ENCODE results near the gene LAMA3.

LAMA3 gene

DNA sequence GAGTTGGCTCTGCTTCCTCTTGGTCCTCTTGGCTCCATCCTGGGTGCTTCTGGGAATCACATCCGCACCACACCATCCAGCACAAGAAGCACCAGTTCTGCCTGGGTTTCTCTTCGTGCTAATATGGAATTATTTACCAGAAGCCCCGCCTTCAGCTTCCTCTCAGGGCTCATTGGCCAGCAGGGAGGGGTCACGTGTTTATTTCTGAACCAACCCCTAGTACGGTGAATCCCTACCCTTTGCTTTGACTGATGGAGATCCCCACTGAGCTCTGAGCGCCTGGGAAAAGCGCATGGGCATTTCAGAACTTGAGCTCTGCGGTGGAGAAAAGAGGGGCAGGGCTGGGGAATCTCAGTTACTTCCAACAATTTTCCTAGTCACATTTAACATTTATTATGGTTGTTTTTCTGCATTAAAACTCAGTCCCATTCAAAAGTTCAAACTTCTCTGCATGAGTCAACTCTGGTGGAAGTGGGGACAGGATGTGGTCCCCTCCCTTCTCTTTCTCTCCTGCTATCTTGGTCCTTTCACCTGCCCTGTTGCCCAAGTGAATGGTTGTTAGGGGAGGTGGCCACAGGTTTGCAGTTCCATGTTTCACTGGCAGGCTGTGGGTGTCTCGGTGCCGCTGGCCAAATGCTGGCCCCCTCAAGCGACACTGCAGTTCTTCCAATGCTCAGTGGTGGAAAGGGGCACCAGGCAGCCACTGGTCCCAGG, 248.9 kb downstream of the LAMA3 start:
- no peak for DNase-seq (ENCODE audit: low read depth)

DNA sequence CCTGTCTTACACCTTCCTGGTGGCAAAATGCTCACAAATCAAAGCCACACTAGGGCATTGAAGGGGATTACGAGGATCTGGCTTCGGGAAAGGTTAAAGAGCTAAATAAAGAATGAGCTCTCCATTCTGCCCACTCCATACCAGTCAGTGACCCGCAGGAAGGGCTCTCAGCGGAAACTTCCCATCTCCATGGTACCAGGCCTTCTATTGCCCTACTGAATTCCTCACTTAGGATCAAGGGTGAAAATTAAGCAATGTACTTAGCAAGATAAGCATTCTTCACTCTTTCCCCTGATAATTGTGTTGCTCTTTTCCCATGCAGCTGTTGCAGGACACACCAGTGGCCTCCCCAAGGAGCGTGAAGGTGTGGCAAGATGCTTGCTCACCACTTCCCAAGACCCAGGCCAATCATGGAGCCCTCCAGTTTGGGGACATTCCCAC, 249.7 kb downstream of the LAMA3 start:
- no peak for DNase-seq (ENCODE audit: low read depth)

DNA sequence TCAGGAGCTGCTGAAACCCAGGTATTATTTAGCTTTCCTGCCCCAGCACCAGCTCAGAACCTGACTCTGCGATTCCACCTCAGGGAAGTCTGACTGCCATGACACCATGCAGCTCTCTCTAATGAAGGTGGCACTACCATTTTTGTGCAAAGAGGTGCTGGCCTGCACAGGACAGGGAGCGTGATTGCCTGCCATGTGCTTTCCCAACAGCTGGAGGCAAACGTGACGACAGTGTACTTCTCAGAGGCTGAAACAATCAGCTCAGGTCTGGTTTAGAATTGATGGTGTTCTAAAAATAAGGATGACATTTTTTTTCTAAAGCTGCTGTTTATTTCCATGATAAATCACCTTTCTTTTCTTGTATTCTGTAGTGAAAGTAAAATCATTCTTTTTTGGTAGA, 250.1 kb downstream of the LAMA3 start:
- DNase-seq (ENCODE audit: low read depth) = no peak

DNA sequence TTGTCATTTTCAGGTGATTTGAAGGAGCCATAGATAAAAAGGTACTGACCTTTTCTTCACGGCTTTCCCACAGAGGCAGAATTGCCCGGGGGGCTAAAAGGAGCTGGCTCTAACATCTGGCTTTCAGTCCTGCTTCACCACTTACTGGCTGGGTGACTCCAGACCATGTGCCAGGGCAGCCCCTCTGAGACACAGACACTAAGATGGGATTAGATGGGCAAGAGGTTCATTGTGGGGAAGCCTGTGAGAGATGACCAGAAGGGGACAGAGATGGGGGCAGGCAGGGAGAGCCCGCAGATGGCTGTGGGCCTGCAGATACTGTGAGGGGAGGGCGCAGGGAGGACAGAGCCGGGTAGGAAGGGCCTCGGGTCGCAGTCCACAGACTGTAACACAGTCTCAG, 250.6 kb downstream of the LAMA3 start:
- no peak for DNase-seq (ENCODE audit: low read depth)

DNA sequence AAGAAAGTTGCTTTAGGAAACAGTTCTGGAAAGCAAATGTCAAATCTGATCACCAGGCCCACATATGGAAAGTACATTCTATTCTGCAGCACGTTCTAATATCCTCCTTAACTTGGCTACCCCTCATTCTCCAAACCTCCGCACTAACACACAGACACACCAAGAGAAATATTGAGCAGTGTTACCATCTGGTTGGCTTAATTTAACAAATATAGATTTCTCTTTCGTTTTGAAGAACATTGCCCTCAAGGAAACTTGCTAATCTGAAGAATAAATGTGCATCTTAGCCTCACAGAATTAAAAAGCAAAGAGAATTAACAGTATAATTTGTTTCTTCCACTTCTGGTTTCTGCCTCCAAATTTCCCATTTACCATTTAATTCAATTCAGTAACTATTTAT, 252.5 kb downstream of the LAMA3 start:
- DNase-seq (ENCODE audit: low read depth) = no peak

DNA sequence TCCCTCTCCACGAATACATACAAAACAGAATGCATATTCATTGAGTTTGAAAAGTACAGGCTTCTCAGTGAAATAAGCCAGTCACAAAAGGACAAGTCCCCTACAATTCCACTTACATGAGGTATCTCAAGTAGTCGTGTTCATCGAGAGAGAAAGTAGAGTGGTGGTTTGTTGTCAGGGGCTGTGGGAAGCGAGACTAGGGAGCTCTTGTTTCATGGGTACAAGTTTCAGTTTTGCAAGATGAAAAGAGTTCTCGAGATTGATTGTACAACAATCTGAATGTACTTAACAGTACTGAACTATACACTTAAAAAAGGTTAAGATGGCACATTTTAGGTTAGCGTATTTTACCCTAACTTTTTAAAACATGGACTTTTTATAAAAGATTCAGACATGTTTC, 253.9 kb downstream of the LAMA3 start:
- no peak for DNase-seq (ENCODE audit: low read depth)

DNA sequence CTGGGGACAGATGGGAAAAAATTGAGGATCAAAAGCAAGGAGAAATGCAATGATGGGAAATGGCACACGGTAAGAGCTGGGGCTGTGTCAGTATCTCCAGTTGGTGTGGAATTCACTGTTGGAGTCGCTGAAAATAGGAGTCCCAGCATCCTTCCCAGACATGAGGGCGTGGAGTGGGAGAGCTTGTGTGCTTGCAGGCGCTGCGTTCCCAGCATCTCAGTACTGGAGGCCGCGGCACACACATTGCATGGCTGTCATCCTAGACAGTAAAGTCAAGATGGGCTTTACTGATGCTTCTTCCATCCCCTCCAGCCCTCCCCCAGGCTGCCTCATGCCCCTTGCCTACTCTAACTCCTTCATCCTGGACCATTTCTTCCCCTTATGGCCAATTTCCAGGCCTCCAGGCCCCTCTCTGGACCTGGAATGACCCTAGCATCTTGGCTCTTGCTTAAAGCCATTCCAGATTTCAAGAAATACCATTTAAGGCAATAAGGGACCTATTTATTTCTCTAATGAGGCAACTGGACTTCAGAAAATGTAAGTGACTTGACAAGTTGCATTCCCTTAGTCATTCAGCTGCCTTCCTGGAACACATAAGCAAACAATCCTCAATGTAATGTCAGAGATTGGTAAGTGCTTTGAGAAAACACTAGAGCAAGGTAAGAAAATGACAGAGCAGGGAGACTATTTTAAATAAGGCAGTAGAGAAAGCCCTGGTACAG, 254.8 kb downstream of the LAMA3 start:
- DNase-seq (ENCODE audit: low read depth) = no peak

DNA sequence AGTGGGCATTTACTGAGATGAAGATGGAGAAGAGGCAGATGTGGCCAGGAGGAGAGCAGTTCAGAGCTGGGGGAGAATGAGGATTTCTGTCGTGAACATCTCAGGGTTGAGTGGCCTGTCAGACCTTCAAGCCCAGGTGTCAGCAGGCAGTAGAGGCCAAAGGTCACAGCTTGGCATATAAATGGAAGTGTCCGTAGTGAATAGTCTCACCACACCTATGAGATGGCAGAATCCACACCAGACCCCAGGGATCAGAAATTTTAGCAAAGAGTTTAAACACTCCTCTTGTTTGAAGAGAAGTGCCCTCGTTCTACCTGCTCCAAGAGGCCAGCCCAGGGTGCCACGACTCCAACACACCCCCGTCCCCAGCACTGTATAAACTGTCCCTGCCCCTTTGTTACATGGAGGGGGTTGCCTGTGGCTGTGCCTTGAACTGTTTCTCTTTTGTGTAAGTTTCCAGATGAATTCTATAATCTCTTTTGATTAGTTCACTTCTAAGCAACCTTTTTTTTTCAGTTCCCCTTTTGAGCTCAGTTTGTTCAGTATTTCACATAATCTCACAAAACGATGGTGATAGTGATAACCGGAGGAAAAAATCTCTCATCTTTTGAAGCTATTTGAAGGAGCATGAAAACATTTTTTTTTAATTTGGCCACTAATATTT, 256.3 kb downstream of the LAMA3 start:
- no peak for DNase-seq (ENCODE audit: low read depth)

DNA sequence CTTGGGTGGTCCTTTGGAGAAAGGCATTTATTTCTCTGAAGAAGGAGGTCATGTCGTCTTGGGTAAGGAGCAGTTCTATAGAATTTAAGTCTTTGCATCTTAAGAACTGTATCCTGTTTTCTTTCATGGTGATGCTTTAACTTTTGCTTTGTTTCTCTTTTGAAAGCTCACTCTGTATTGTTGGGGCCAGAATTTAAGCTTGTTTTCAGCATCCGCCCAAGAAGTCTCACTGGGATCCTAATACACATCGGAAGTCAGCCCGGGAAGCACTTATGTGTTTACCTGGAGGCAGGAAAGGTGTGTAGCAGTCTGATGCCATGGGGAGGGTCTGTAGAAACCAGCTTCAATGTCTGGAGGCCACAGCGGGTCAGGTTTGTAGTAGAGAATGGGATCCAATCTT, 260.6 kb downstream of the LAMA3 start:
- no peak for DNase-seq (ENCODE audit: low read depth)

DNA sequence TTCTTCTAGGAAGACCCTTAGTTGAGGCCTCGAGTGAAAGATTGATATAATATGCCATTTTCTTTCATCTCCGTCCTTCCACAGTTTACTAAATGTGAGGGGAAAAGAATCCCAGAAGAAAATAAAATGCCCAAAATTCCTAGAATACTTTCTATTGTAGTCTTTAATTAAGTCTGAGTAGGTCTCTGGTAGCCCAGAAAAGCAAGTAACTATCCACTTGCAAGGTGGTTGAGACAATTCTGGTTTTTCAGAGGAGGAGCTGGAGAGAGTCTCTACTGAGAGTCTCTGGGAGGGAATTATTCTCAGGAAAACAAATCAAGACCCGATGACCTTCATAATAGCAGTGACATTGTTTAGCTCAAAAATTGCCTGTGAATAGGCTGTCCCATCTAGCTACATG, 261.4 kb downstream of the LAMA3 start:
- no peak for DNase-seq (ENCODE audit: low read depth)

DNA sequence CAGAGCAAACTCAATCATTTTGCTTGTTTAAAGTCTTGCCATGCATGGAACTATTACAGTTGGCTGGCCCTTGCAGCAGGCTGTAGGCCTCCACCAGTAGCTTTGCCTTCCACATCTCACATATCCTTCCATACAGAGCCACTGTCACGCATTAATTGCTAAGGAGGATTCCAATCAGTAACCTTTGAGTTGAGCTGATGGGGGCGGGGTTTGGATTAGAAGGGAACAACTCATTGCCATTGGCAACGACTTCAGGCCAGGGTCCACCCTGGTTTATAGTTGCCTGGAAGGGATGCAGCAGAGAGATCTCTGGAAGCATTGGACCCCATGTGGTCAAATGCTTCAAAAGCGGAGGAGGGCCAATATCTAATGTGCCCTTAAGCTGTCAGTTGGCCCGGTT, 262.0 kb downstream of the LAMA3 start:
- no peak for DNase-seq (ENCODE audit: low read depth)

DNA sequence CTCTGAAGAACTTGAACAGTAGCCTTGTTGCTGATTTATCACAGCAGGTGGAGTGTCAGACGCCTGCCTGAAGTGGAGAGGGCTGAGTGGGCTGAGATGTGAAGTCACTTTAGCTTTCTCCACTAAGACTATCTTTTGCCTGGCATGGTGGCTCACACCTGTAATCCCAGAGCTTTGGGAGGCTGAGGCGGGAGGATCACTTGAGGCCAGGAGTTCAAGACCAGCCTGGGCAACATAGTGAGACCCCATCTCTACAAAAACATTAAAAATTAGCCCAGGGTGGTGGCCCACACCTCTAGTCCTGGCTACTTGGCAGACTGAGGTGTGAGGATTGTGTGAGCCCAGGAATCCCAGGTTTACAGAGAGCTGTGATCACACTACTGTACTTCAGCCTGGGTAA, 264.7 kb downstream of the LAMA3 start:
- no peak for DNase-seq (ENCODE audit: low read depth)

DNA sequence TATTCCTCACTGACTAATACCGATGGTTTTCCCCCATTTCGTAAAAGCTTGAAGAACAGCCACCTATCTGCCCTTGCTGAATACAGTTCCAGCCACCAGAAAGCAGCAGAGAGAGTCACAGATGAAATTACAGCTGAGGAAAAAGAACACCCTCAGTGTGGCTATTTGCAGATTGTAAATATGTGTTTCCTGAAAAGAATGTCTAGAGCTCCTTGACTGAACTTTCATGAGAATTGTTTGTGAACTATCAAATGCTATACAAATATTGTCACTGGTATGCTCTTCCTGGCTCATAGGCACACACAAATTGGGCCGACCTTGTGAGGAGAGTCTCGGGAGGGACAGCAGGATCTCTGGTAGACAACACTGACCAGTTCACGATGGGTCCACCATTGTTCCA, 267.2 kb downstream of the LAMA3 start:
- DNase-seq (ENCODE audit: low read depth) = no peak

DNA sequence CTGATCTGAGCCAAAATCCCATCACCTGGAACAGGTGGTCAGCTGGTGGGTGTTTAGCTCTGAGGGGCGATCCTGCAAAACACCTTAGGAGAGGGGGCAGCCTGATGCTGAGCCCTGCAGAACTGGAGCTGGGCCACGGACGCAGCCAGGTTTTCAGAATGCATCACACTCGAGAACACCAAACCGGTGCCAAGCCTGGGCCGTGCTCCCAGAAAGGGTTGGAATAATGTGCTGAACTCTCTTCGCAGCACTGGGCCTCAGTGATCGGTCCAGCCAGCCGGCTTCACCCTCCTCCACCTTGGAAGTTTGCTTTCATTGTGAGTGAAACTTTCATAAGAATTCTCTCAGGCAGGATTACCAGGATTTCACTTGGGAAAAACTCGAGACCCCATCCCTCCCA, 268.8 kb downstream of the LAMA3 start:
- no peak for DNase-seq (ENCODE audit: low read depth)

DNA sequence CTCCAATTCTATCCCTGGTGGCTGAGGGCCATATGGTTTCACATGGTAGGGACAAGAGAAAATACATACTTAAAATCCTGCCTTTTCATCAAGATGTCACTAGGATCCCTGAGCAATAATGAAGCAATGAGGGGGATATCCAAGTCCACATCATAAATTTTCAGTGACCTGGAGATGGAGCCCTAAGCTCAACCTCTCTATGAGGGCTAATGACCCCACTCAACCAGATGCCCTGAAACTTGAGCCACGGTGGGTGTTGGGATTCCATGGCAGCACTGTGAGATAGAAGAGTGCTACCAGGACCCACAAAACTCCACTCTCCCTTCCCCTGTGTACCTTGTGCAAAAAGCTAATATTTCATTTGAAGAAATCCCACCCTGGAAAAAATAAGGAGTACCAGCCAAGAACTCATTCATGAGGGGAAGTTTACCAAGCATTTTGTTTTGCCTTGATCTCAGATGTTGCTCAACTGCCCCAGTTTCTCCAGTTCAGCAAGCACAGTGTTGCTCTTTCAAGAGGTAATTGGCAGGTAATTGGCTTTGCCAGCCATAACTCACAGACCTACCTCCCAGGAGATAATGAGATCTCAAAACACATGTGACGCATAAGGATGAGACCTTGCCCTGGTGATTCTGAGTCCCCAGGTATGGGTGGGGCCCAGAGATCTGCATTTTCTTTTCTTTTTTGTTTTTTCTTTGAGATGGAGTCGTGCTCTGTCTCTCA, 274.4 kb downstream of the LAMA3 start:
- DNase-seq (ENCODE audit: low read depth) = no peak

DNA sequence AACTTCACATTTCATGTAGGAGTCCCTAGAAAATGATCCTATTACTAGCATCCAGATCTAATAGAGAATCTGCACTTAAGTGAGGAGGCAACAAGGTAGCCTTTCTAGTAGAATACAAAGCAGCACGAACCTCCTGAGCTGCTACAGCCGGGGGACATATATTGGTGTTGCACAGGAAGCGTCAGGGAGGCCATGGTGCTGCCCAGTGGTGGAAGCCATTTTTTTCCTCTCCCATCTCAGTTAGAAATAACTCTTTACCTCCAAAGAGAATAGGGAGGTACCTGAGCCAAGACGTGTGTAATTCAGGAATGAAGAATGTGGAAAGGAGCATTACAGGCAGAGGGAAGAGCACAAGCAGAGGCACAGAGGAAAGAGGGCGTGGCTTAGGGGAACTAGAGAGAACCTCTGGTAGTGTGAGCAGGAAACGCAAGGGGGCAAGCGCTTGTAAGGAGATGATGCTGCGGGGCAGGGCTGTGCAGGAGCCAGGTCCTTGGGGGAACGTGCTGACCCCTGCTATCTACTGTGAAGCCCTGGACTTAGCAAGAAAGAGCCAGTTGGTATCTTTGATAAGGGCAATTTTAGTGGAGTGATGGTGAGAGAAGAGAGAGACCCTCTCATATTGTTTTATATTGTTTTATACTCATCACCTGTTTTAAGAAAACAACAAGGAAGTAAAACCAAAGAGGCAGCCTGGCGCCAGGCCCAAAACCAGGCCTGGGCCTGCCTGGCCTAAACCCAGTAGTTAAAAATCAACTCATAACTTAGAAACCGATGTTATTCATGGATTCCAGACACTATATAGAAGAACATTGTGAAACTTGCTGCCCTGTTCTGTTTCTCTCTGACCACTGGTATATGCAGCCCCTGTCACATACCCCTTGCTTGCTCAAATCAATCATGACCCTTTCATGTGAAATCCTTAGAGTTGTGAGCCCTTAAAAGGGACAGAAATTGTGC, 275.3 kb downstream of the LAMA3 start:
- no peak for DNase-seq (ENCODE audit: low read depth)

DNA sequence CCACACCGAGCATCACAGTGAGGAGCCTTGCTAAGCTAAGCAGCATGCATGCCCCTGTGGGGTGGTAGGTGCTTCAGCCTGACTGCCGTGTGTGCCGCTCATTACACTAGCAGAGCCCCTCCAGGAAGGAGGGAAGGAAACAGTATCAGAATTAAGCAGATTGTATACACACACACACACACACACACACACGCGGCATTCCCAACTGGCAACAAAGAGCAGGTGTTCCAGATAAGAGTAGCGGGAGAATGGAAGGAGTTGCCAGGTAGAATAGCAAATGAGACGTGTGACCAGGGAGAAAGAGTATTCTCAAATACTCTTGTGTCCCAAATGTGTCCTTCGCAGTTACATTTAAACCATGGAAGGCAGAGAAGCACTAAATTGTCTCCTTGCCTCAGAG, 277.7 kb downstream of the LAMA3 start:
- no peak for DNase-seq (ENCODE audit: low read depth)

DNA sequence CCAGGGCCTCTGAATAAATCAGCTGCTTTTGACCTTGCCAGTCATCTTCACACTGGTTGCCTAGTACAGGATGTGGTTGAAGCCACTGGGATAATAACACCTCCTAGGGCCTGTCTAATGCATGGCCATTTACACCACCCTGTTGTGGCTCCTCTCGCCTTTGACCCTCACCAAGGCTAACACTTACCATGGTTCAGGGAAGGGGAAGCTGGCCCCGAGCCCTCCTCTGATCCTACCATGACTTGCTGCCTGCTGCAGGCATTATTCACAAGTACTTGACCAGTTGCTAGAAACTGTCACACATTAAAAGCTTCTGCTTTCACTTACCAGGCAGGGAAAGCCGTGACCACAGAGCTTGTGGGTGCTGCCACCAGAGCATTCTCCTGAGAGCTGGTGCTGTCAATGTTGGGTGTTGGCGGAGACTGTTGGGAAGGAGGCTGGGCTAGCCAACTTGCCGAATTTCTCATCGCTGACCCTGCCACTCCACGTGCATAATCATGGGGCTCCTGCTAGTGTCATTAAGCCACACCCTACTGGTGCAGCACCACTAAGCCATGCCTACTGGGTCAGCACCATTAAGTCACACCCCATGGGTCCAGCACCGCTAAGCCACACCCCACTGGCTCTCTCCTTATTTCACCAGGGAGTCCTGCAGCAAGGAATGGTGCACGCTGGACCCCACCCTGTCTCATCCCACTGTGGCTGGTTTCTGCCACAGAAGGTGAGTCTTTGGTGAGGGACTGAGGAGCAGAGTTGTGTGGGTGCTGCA, 278.3 kb downstream of the LAMA3 start:
- DNase-seq (ENCODE audit: low read depth) = no peak

DNA sequence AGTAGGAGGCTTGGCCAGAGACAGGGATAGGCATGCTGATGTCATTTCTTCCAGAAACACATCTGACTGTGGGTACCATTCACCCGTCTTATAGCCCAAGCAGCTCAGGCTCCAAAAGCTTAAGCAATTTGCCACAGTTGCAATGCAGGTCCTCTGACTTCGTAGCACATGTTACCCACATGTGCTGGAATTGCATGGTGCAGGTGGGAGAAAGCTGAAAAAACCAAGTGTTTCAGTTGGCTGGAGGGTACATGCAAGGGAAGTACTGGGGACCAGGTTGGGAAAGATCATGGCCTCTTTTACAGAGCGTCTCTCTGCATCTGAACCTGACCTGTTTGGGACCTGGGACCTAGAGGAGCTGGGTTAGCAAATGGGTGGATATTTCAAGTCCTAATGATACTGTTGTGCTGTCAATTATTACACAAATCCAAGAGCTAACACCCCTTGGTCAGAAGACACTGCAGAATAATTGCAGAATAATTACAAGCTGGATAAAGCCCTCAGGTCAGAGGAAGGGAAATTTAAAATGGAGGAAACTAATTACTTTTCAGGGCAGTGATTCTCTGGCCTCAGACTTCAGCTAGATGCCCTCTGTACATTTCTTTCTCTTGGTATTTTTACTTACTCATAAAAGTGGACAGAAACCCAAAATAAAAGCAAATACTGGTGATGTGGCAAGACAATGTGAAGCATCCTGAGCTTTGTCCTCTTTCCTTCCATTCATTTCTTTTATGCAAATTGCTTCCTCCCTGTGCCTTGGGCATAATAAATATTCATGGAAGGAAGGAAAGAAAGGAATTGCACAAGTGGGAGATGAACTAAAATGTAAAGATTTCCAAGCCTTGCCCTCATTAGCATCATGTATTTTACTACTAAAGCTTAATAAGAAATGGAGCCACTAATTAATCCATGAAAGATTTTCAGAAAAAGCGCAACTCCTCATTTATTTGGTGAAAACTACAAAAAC, 279.7 kb downstream of the LAMA3 start:
- DNase-seq (ENCODE audit: low read depth) = no peak

DNA sequence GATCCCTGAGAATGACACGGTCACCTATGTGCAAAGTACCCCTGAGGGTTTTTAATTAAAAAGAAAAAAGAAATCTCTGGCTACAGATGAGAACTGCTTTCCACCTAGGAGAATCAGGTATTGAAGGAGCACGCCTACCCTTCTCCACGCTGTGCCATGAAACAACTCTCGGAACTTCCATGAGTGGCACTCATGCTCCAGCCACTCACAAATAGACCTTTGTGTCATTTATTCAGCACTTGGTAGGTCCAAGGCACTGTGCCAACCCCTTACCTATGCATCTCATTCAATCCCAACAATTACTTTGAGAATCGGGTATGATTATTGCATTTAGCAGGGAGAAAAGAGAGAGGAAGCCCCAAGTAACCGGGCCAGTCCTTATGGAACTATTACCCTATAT, 280.4 kb downstream of the LAMA3 start:
- DNase-seq (ENCODE audit: low read depth) = no peak
